Endometrium (tissue), 2 donors: ENCODE measurements around the gene FAM227B.
"Not testable (repeated sequence)": the region's sequence is repeated elsewhere in the genome, so short reads cannot be mapped to it uniquely, and the experiment has no call there.

ENCODE experiments used
- FAIRE-seq: peaks from 2 replicates; lab custom pipeline; 2012; peaks lifted over from hg19 to GRCh38; lab: Jason Lieb, UNC
- donor health status: control.
- donor health status: control.

Gene FAM227B

GRCh38 chr15:49492830-49493229 is 127.8 kb downstream of the FAM227B start:
- FAIRE-seq, result no peak

DNA sequence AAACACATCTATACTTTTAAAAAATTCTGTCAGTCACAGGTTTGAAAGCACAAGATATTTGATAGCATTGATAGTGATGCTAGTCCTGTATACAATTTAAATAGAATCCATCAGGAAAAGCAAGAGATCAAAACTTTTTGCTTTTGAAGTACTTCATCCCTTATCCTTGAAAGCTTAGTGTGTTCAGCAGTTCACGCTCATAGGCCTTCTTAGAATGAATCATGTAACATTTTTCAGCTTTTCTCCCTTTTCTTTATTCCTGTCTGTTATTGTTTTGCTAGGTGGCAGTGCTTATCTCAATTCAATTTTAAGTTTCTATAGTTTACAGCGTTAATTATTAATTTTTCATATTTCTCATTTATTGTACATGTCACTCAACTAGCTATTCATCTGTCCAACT is 128.5 kb downstream of the FAM227B start:
- FAIRE-seq, result no peak

DNA sequence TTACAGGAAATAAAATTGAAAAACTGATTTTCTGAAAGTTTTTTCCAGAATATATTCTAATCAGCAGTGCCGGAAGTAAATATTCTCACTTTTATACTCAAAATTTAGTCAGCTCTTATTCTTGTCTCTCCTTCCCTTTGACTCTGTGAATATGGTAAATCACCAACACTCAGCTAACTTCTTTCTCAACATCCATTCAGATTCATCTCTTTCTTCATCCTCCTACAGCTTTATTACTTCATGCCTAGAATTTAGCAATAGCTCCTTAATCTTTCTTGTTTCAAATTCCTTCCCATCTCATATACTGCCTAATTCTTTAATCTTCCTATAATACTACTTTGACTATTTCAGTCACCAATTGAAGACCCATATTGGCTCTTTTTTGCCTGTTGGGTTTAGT is 129.7 kb downstream of the FAM227B start:
- no peak for FAIRE-seq

DNA sequence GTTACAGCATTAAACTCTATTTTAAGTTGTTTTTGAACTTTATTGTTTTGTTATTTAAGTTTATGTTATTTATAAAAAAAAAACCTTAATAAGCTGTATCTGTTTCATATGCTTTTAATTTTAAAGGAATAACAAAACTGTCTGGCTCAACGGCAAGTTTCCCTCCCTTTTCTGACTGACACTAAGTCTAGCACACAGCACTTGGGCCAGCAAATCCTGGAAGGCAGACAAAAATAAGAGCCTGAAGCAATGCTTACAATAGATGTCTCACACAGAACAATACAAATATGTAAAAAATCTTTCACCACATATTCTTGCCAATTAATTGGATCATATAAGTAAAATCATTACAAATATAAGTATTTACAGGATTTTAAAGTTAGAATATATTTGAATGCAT is 135.2 kb downstream of the FAM227B start:
- FAIRE-seq, result peak; percentile 80

GRCh38 chr15:49478982-49479381 is 141.6 kb downstream of the FAM227B start:
- FAIRE-seq, result not testable (repeated sequence)

DNA sequence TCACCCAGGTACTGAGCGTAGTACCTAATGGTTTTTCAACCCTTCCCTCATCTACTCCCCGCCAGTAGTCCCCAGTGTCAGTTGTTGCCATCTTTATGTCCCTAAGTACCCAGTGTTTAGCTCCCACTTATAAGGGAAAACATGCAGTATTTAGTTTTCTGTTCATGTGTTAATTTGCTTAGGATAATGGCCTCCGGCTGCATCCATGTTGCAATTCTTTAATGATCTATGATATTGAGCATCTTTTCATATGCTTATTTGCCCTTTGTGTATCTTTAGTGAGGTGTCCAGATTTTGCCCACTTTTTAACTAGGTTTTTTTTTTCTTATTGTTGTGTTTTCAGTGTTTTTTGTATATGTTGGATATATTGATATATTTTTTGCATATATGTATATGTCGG is 142.6 kb downstream of the FAM227B start:
- not testable (repeated sequence) for FAIRE-seq

DNA sequence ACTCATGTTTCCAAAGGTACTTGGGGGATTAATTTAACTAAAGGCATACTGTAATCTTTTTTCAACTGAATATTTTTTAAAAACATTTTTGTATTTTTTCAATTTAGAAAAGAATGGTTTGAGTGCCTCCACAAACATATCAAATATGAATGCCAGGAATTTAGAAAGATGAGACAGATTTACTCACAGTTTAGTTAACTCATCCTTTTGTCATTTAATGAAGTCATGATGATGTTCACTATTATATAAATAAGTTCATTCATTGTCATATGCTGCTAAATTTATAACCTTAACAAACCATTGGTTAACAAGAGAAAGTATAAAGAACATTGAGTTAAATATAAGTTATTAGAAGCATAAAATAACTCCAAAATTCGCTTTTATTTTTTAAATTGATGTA is 147.6 kb downstream of the FAM227B start:
- FAIRE-seq, result peak; percentile 84

DNA sequence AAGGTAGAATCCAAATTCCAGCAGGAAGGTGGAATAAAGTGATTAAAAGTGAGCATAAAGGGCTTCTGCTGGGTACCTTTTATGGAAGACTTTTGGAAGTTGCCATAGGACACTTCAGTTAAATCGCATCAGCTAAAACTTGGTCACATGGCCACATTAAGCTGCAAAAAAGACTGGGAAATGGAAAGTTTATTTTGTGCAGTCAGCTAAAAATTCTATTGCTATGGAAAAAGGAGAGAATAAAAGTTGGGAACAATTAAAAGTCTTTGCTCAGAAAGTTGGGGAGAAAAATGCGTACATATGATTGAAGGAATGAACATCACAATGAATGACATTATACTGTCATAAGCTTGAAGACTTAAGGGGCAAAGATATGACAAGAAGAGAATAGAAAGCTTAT is 148.3 kb downstream of the FAM227B start:
- no peak for FAIRE-seq

GRCh38 chr15:49471733-49472132 is 148.9 kb downstream of the FAM227B start:
- FAIRE-seq, result no peak

DNA sequence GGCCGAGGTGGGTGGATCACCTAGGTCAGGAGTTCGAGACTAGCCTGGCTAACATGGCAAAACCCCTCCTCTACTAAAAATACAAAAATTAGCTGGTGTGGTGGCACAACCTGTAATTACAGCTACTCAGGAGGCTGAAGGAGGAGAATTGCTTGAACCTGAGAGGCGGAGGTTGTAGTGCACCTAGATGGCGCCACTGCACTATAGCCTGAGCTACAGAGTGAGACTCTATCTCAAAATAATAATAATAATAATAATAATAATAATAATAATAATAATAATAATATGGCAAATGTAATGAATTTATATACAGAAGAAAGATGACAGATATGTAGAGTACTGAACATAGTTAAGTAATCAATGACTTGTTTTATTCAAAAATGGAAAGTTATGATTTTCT is 149.4 kb downstream of the FAM227B start:
- not testable (repeated sequence) for FAIRE-seq

DNA sequence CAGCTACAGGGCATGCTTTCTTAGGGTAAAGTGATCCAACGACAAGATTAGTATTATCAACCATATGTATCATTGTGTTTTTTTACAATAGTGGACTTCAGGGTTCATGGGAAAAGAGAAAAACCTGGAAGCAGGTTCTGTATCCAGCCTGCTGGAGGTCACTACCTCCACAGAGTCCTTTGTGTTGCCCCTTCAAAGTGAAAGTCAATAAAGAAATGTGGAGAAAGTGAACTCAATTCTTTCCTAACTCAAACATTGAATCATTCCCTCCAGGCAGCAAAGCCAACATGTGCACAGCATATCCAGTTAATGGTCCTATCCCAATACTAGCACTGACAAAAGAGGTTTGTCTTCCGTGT is 152.2 kb downstream of the FAM227B start:
- no peak for FAIRE-seq

DNA sequence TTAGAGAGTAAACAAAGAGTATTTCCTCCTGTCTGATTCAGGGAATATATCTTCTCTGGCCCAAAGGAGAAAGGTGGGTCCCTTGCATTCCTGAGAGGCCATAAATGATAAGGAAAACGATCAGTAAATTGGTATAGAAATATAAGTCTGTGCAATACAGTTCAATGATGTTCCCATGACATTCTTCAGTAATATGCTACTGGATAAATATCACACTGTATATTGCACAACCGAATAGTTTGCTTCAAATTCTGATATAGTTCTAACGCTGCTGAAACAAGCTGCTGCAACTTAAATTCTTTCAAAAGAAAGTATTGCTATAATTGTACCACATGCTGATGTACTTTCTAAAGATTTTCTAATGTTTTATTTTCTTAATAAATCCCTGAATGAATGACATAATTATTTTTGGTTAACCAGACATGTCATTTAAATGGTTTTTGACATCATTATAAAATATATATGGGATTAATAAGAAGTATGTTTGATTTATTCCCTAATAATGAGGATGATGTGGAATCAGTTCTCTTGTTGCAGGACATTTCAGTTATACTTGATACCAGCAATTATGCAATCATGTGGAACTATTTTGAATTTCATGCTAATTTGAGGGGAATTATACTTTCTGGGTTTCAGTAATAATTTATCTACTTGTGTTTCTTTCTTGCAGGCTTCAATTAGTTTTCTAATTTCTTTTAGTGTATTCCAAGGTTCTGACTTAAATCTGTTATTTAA is 152.7 kb downstream of the FAM227B start:
- no peak for FAIRE-seq

DNA sequence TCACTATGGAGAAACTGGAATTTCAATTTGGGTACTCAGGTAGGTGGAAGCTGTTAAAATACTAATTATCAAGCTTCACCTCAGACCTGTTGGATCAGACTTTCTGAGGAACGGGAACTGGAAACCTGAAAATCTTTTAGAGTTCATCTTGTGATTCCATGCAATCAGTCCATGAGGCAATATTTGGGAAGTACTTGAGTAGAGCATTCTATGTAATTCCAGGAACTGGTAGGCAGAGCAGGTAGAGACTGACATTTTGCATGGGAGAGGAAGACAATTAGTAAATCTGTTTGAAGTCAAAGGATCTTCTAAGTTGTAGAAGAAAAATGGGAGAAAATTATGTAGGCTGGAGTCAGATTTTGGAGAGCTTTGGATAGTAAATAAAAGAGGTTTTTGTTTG is 154.5 kb downstream of the FAM227B start:
- FAIRE-seq, result no peak

- FAIRE-seq, result peak; percentile 94
Observed at GRCh38 chr15:49464522-49464921, 156.1 kb downstream of the FAM227B start.

- FAIRE-seq, result no peak
Observed at GRCh38 chr15:49462232-49462844, 158.3 kb downstream of the FAM227B start.

DNA sequence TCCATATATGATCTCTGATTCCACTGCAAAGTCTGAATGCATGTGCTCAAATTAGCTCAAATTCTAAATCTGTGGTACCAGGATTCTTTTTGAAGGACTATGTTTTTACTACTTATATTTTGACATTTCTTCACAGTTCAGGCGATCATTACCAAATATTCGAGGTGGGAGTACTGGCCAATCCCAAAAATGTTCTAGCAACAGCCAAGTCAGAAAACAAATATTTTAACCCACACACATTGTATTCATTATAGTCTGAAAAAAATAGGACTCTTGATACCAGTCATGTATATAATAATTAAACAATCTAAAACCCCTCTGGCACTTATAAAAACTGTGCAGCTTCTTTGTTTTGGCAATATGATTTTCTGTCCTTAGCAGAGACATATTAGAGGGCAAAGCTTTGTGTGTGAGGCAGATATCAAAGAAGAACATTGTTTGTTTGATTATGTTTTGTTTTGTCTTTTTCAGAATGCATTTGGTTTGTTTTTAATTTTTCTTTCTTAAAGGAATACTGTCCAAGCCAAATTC is 160.1 kb downstream of the FAM227B start:
- peak; percentile 82 for FAIRE-seq

GRCh38 chr15:49458145-49458544 is 162.5 kb downstream of the FAM227B start:
- FAIRE-seq, result peak; percentile 90

GRCh38 chr15:49456166-49456565 is 164.5 kb downstream of the FAM227B start:
- FAIRE-seq, result no peak

- no peak for FAIRE-seq
Observed at GRCh38 chr15:49452595-49452994, 168.0 kb downstream of the FAM227B start.

GRCh38 chr15:49441816-49442215 is 178.8 kb downstream of the FAM227B start:
- no peak for FAIRE-seq

DNA sequence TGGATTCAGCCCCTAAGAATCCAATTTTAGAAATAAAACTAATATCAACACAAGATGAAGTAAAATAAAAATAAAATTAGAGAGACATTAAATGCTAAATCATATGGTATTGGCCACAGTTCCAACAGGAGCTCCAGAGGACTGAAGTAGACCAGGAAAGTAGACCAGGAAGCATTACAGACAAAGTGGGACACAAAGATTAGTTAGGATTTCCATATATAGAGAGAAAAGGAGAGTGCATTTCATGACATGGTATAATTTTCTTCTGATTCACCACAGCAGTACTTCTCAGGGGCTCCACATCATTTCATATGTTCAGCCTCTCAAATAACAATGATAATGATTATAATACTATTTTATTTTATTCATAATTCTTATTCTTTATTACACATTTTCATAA is 179.3 kb downstream of the FAM227B start:
- no peak for FAIRE-seq

- no peak for FAIRE-seq
Observed at GRCh38 chr15:49439678-49440395, 180.8 kb downstream of the FAM227B start.

DNA sequence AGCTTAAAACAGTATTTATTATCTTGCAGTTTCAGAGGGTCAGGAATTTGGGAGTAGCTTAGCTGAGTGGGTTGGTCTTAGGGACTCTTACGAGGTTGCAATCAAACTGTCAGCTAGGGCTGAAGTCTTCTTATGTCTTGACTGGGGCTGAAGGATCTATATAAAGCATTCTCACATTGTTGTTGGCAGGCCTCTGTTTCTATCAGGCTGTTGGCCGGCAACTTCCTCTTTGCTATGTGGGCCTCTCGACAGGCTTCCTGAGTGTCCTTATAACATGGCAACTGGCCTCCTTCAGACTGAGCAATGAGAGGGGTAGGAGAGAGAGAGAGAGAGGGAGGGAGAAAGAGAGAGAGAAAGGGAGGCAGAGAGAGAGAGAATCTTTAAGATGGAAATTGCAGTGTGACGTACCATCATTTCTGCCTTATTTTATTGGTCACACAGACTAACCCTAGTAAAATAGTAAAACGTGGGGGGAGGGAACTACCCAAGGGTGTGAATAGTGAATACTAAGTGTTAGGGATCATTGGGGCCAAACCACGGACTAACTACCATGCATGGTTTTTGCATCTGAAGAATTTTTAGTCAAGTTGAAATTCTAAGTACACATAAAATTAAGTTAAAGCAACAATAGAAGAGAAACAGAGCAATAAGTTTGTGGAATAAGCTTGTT is 181.5 kb downstream of the FAM227B start:
- FAIRE-seq, result no peak
